PFSK-1 (cell line): ENCODE measurements around the gene COX11.
A peak's percentile ranks its signal among the peaks of the same experiment; 100 is the strongest.

Source experiments
- POLR2AphosphoS5 ChIP-seq: IDR thresholded peaks from 2 replicates; pipeline ENCODE4 v1.6.1; 2012; ENCODE audit warnings: low read depth, mild to moderate bottlenecking, control low read depth, low read length, moderate library complexity
- SIN3A ChIP-seq: IDR thresholded peaks from 2 replicates; pipeline ENCODE4 v1.6.1; 2012; ENCODE audit warnings: mild to moderate bottlenecking, low read length, moderate library complexity, borderline replicate concordance; ENCODE audit not compliant: insufficient read depth
- TAF1 ChIP-seq: IDR thresholded peaks from 2 replicates; pipeline ENCODE4 v1.6.1; 2012; ENCODE audit warnings: low read length, control low read depth, borderline replicate concordance; ENCODE audit not compliant: insufficient read depth
- TF ChIP-seq, protein P1 (sequence below), 2 experiments: IDR thresholded peaks; 2 replicates each; pipeline versions ENCODE4 v1.6.1 to v1.8.0; 2011 to 2012; ENCODE audit warnings: low read depth in 2 of 2, low read length in 2 of 2, control low read depth in 1 of 2, inconsistent platforms in 1 of 2, mild to moderate bottlenecking in 1 of 2, moderate library complexity in 1 of 2; ENCODE audit not compliant: insufficient read depth in 1 of 2

DNA sequence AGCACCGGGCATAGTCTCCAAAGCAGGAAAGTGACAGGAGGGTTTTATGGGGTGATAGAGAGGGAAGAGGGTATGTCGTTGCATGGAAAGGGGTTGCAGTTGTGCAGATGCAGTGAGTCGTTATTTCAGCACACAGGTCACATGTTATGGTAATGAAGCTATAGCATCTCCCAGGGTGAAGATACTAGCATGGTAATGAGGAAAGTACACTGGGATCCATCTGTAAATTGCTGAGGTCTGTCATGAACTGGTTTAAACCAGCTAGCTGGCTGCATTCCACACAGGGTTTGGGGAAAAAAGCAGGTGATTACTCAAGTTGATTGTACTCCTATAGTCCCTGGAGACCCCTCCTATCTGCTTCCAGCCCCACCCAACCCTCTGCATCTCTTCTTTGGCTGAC is 11.7 kb downstream of the COX11 start:
- TF ChIP-seq TAF1 = no peak
- no peak for TF ChIP-seq SIN3A
- 0 out of 2 replicates have a peak, but pooled peaks have one; percentile 36 for TF ChIP-seq POLR2AphosphoS5
- TF ChIP-seq, protein P1, sequence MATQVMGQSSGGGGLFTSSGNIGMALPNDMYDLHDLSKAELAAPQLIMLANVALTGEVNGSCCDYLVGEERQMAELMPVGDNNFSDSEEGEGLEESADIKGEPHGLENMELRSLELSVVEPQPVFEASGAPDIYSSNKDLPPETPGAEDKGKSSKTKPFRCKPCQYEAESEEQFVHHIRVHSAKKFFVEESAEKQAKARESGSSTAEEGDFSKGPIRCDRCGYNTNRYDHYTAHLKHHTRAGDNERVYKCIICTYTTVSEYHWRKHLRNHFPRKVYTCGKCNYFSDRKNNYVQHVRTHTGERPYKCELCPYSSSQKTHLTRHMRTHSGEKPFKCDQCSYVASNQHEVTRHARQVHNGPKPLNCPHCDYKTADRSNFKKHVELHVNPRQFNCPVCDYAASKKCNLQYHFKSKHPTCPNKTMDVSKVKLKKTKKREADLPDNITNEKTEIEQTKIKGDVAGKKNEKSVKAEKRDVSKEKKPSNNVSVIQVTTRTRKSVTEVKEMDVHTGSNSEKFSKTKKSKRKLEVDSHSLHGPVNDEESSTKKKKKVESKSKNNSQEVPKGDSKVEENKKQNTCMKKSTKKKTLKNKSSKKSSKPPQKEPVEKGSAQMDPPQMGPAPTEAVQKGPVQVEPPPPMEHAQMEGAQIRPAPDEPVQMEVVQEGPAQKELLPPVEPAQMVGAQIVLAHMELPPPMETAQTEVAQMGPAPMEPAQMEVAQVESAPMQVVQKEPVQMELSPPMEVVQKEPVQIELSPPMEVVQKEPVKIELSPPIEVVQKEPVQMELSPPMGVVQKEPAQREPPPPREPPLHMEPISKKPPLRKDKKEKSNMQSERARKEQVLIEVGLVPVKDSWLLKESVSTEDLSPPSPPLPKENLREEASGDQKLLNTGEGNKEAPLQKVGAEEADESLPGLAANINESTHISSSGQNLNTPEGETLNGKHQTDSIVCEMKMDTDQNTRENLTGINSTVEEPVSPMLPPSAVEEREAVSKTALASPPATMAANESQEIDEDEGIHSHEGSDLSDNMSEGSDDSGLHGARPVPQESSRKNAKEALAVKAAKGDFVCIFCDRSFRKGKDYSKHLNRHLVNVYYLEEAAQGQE (IDR thresholded peaks at IDR 0.05; ENCODE audit: insufficient read depth in 1 of 2, low read depth in 2 of 2, low read length in 2 of 2) = no peak
